Activated naive CD8-positive, alpha-beta T cell treated with anti-CD3 and anti-CD28 coated beads, Interleukin-2, amount 50 U/mL, for 24 hours (primary cell): ENCODE measurements around the gene VKORC1.

Experiments
- ATAC-seq: fragments of 150-1000 bp; cut with Tn5 transposase; one replicate; pipeline ENCODE4 v1.10.0; 2021
- DNase-seq: peaks from one replicate; pipeline ENCODE4 v3.0.0; 2021
- H3K27ac Mint-ChIP-seq: one replicate; pipeline ENCODE4 v1.8.0; 2021; ENCODE audit warnings: mild to moderate bottlenecking, mixed read lengths
- H3K27me3 Mint-ChIP-seq: one replicate; pipeline ENCODE4 v1.8.0; 2021; ENCODE audit warnings: mixed read lengths
- H3K36me3 Mint-ChIP-seq: one replicate; pipeline ENCODE4 v1.8.0; 2021; ENCODE audit warnings: low read depth, mixed read lengths
- H3K4me1 Mint-ChIP-seq: one replicate; pipeline ENCODE4 v1.8.0; 2021; ENCODE audit warnings: mixed read lengths
- H3K4me3 Mint-ChIP-seq: one replicate; pipeline ENCODE4 v1.8.0; 2021; ENCODE audit warnings: mild to moderate bottlenecking, moderate library complexity, mixed read lengths
- H3K9me3 Mint-ChIP-seq: one replicate; pipeline ENCODE4 v1.8.0; 2021; ENCODE audit warnings: mixed read lengths

VKORC1 gene

DNA sequence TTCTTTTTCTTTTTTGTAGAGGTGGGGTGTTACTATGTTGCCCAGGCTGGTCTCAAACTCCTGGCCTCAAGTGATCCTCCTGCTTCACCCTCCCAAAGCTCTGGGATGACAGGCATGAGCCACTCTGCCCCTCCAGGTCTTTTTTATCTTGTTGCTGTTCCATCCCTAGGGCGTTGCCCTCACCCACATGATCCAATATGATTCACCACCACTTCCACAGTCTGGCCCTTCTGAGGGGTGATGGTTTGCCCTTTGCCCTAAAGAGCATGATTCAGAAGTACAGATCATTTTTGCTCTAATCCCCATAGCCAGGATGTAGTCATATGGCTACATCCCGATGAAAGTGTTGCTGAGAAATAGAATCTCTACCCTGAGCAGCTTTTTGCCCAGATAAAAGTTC is 42.5 kb downstream of the VKORC1 start:
- DNase-seq, result no peak
- H3K4me3 Mint-ChIP-seq, result no peak overlapping the region
- ATAC-seq, result peak; percentile 99
- peaks cover 8% of the 10 kb centered on the region for H3K4me1 Mint-ChIP-seq
- H3K27me3 Mint-ChIP-seq, result no peaks in the 10 kb centered on the region
- H3K9me3 Mint-ChIP-seq, result no peaks in the 10 kb centered on the region
- no peak overlapping the region for H3K27ac Mint-ChIP-seq
- H3K36me3 Mint-ChIP-seq, result no peaks in the 10 kb centered on the region

DNA sequence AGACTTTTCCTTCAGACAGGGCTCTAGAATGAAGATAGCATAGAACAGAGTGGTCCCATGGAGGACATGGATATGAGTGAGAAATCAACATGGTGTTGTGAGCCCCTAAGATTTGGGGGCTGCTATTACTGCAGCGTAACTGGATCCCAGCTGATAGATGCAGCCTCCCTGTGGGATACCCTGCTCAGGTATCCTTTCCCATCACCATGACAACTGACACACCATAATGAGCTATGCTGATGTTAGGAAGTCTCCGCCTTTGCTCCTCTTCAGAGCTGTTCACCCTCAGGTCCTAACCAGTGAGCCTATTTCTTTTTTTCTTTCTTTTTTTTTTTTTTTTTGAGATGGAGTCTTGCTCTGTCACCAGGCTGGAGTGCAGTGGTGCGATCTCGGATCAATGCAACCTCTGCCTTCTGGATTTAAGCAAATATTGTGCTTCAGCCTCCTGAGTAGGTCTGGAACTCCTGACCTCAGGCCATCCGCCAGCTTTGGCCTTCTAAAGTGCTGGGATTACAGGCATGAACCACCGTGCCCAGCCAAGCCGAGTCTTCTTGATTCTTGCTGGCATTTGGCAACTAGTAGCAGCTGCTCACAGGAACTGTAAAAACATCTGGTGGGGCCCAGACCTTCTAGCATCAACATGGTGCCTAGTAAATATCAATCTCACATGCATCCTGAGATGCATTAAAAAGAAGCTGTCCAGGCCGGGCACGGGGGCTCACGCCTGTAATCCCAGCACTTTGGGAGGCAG is 44.1 kb downstream of the VKORC1 start:
- no peak overlapping the region for H3K27ac Mint-ChIP-seq
- no peak overlapping the region for H3K4me3 Mint-ChIP-seq
- peaks cover 8% of the 10 kb centered on the region for H3K4me1 Mint-ChIP-seq
- no peaks in the 10 kb centered on the region for H3K27me3 Mint-ChIP-seq
- H3K36me3 Mint-ChIP-seq, result no peaks in the 10 kb centered on the region
- ATAC-seq (no peak), DNase-seq (no peak)
- no peaks in the 10 kb centered on the region for H3K9me3 Mint-ChIP-seq

DNA sequence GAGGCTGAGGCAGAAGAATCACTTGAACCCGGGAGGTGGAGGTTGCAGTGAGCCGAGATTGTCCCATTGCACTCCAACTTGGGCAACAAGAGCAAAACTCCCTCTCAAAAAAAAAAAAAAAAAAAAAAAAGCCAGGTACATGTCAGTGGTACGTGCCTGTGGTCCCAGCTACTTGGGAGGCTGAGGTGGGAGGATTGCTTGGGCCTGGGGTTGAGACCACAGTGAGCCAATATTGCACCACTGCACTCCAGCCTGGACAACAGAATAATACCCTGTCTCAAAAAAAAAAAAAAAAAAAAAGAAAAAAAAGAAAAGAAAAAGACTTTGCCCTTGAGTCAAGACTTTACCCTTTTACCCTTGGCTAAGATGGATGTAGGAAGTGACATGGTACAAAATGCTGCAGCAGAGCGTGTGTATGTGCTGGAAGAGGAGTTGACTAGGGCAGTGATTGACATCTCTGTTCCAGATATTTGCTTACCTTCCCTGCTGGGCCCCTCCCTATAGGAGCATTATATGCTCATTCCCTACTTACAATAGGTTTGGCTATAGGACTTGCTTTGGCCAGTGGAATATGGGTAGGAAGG is 50.6 kb downstream of the VKORC1 start:
- H3K4me1 Mint-ChIP-seq, result no peaks in the 10 kb centered on the region
- no peak overlapping the region for H3K27ac Mint-ChIP-seq
- H3K4me3 Mint-ChIP-seq, result no peak overlapping the region
- ATAC-seq, result no peak
- no peaks in the 10 kb centered on the region for H3K27me3 Mint-ChIP-seq
- peaks cover 3% of the 10 kb centered on the region for H3K36me3 Mint-ChIP-seq
- DNase-seq, result no peak
- no peaks in the 10 kb centered on the region for H3K9me3 Mint-ChIP-seq

DNA sequence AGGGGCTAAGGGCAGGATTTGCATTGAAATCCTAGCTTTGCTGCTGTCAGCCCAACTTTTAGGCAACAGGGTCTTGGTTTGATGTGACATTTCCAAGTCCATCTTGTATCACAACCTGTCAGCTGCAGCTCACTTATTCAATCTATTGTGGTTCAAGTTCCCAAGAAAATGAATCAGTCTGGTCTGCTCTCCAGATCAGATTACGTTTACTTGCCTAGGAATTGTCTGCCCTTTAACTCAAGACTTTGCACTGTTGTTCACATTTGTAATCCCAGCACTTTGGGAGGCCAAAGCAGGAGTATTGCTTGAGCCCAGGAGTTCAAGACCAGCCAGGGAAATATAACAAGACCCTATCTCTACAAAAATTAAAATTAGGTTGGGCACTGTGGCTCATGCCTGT is 51.2 kb downstream of the VKORC1 start:
- Mint-ChIP-seq H3K27me3 (no peaks in the 10 kb centered on the region), H3K36me3 (peaks cover 3% of the 10 kb centered on the region), H3K4me1 (no peaks in the 10 kb centered on the region), H3K4me3 (no peak overlapping the region), H3K27ac (no peak overlapping the region), H3K9me3 (no peaks in the 10 kb centered on the region)
- DNase-seq (no peak), ATAC-seq (no peak)

DNA sequence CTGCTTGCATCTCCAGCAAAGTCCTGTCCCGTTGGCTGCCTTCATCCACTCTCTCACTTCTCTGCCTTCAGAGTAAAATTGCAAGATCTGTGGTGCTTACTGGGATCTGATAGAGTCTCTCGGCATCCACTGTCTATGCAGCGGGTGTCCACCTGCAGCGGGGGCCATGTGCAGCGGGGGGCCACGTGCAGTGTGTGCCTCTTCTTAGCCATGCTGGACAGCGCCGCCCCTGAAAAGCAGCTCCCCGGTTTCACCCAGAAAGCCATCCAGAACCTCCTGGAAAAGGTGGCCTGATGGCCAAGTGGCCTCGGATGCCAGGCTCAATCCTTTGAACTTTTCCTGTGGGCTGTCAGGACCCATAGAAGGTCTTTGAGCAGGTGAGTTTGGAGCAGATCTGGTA is 51.7 kb downstream of the VKORC1 start:
- peaks cover 3% of the 10 kb centered on the region for H3K36me3 Mint-ChIP-seq
- H3K9me3 Mint-ChIP-seq, result no peaks in the 10 kb centered on the region
- H3K27ac Mint-ChIP-seq, result no peak overlapping the region
- no peaks in the 10 kb centered on the region for H3K27me3 Mint-ChIP-seq
- no peak overlapping the region for H3K4me3 Mint-ChIP-seq
- no peak for ATAC-seq
- DNase-seq, result no peak
- H3K4me1 Mint-ChIP-seq, result no peaks in the 10 kb centered on the region
